Measurements from ENCODE around the gene CDC42SE2. TPM values are rescaled to one million over a fixed set of nuclear protein-coding genes. Genes with fewer than 3 reads are reported as not detected.

The CDC42SE2 gene
- total and polyA plus RNA-seq, 2 of the 4 experiments (the other 2 are of a cell fraction): 12.5 to 19.4 TPM

- 100% methylated on average over 2 of the region's 6 CpGs; no CpG with 5 or more reads in 1 of the 2 experiments for WGBS, 2 experiments (ENCODE audit: extremely low coverage in 2 of 2, insufficient read length in 1 of 2)
- Histone ChIP-seq H3K36me3 (ENCODE audit: control insufficient read depth, insufficient read depth, low read length) (peaks cover 2% of the 10 kb centered on the region), H3K56ac (ENCODE audit: extremely low read depth, insufficient read depth, low read length) (no peak overlapping the region), H3K4me2 (ENCODE audit: low read depth, low read length) (no peak overlapping the region), H2BK15ac (ENCODE audit: low read depth, low read length) (no peak overlapping the region), H4K20me1 (ENCODE audit: insufficient read depth, low read length) (peaks cover 8% of the 10 kb centered on the region), H3K14ac (replicated peaks; ENCODE audit: low read depth, low read length) (no peak overlapping the region; the same call in 1 of the 2 replicates), H4K5ac (ENCODE audit: low read depth, low read length) (no peak overlapping the region), H4K8ac (ENCODE audit: low read depth in 2 of 2, low read length in 2 of 2) (no peak overlapping the region), H2AFZ (replicated peaks; ENCODE audit: low read length, poor library complexity) (no peak overlapping the region), H2AK9ac (replicated peaks; ENCODE audit: low read depth, low read length, poor library complexity) (no peak overlapping the region), H2AK5ac (ENCODE audit: low read depth, low read length) (no peak overlapping the region), H3K9ac (ENCODE audit: low read depth, low read length) (no peak overlapping the region), H3K79me1 (ENCODE audit: low read depth in 1 of 2, low read length in 2 of 2) (peaks cover 15 to 63% of the 10 kb centered on the region in 2 experiments), H2BK5ac (ENCODE audit: low read depth, low read length, poor library complexity, severe bottlenecking) (no peak overlapping the region), H3K4me3 (ENCODE audit: insufficient read depth, low read depth, low read length) (no peak overlapping the region), H3K9me3 (ENCODE audit: control insufficient read depth, insufficient read depth, low read length) (no peaks in the 10 kb centered on the region), H3K23ac (ENCODE audit: low read depth, low read length) (no peak overlapping the region), H3K9me1 (ENCODE audit: insufficient read depth, low read length) (0 out of 2 replicates have a peak, but pooled peaks cover 6% of the 10 kb centered on the region), H3K4ac (ENCODE audit: low read depth, low read length) (no peak overlapping the region), H4K91ac (ENCODE audit: insufficient read depth, low read depth, low read length) (no peak overlapping the region), H2BK120ac (ENCODE audit: low read depth, low read length) (no peak overlapping the region), H3K27me3 (ENCODE audit: control insufficient read depth, insufficient read depth, low read length) (no peaks in the 10 kb centered on the region), H3K4me1 (ENCODE audit: control insufficient read depth, insufficient read depth, low read length) (peaks cover 2% of the 10 kb centered on the region; the same call in 1 of the 2 replicates), H3K27ac (ENCODE audit: insufficient read depth, low read length) (no peak overlapping the region), H2BK20ac (ENCODE audit: low read depth, low read length) (no peak overlapping the region), H3K18ac (ENCODE audit: low read depth, low read length) (no peak overlapping the region)
- no TSS peak for BruUV-seq (replicated peaks)
- dilution Hi-C loops (cut with HindIII; ENCODE audit: low sequenced_read_pairs, unreplicated experiment) (no loop called here), in situ Hi-C loops (cut with MboI; ENCODE audit: low sequenced_read_pairs) (loop anchor here (10.0 kb wide), 1 partner anchor 110 kb away; the partner anchor contains the start of gene HINT1), intact Hi-C loops (cut with micrococcal nuclease) (no loop called here)
- DNase-seq (no peak), ATAC-seq (ENCODE audit: low read depth) (no peak)
- ChIA-PET CTCF (no interaction called here), POLR2A (ENCODE audit: unreplicated experiment) (no interaction called here)
- TF ChIP-seq RCOR1 (IDR thresholded peaks at IDR 0.05; ENCODE audit: insufficient replicate concordance, low read length) (no peak), MAFK (IDR thresholded peaks at IDR 0.05; ENCODE audit: low read depth, low read length) (no peak), MXI1 (IDR thresholded peaks at IDR 0.05; ENCODE audit: borderline replicate concordance, low read depth, low read length) (no peak), RAD21 (IDR thresholded peaks at IDR 0.05; ENCODE audit: low read length) (no peak), CHD1 (IDR thresholded peaks at IDR 0.05; ENCODE audit: low read depth, low read length) (no peak), CEBPB (IDR thresholded peaks at IDR 0.05; ENCODE audit: low read depth, low read length) (no peak), NFE2L2 (IDR thresholded peaks at IDR 0.05; ENCODE audit: low read depth, low read length) (no peak)
- TF ChIP-seq, protein P1, sequence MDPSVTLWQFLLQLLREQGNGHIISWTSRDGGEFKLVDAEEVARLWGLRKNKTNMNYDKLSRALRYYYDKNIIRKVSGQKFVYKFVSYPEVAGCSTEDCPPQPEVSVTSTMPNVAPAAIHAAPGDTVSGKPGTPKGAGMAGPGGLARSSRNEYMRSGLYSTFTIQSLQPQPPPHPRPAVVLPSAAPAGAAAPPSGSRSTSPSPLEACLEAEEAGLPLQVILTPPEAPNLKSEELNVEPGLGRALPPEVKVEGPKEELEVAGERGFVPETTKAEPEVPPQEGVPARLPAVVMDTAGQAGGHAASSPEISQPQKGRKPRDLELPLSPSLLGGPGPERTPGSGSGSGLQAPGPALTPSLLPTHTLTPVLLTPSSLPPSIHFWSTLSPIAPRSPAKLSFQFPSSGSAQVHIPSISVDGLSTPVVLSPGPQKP (IDR thresholded peaks at IDR 0.05; ENCODE audit: borderline replicate concordance, low read depth, low read length): no peak
Measured at GRCh38 chr5:131274326-131275063, 10.6 kb downstream of the CDC42SE2 start.
